GM12872 (cell line): ENCODE results near the gene DNAJB2.

Source experiments
- TF ChIP-seq, protein P1 (sequence below): IDR thresholded peaks from 3 replicates; pipeline ENCODE4 v1.5.1; 2011; ENCODE audit warnings: low read depth, mild to moderate bottlenecking, low read length, moderate library complexity; ENCODE audit not compliant: insufficient read depth

DNAJB2 gene

GRCh38 chr2:219300022-219300421 is 20.9 kb downstream of the DNAJB2 start:
- TF ChIP-seq, protein P1, sequence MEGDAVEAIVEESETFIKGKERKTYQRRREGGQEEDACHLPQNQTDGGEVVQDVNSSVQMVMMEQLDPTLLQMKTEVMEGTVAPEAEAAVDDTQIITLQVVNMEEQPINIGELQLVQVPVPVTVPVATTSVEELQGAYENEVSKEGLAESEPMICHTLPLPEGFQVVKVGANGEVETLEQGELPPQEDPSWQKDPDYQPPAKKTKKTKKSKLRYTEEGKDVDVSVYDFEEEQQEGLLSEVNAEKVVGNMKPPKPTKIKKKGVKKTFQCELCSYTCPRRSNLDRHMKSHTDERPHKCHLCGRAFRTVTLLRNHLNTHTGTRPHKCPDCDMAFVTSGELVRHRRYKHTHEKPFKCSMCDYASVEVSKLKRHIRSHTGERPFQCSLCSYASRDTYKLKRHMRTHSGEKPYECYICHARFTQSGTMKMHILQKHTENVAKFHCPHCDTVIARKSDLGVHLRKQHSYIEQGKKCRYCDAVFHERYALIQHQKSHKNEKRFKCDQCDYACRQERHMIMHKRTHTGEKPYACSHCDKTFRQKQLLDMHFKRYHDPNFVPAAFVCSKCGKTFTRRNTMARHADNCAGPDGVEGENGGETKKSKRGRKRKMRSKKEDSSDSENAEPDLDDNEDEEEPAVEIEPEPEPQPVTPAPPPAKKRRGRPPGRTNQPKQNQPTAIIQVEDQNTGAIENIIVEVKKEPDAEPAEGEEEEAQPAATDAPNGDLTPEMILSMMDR, result no peak

DNA sequence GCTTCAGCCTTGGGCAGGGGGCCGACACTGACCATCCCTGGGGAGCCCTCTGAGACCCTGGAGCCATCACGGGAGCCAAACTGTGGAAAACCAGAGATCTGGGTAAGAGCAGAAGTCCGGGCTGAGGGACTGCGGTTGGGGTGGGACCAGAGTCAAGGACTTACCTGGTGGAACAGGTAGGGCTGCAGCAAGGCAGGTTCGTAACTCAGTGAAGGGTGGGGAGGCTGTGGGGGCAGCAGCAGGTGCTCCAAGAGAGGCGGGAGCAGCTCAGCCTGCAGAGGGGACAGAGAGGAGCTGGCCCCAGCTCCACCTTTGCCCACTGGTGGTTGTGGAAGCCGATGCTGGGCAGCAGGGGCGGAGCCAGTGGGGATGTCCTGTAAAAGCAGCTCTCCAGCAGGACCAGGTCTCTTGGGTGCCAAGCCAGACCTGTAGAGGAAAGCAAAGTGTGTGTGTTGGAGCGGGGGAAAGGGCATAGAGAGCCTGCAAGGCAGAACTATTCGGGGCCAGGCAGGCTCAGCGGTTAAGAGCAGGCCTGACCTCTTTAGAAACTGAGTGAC is 23.3 kb downstream of the DNAJB2 start:
- TF ChIP-seq, protein P1, result no peak

DNA sequence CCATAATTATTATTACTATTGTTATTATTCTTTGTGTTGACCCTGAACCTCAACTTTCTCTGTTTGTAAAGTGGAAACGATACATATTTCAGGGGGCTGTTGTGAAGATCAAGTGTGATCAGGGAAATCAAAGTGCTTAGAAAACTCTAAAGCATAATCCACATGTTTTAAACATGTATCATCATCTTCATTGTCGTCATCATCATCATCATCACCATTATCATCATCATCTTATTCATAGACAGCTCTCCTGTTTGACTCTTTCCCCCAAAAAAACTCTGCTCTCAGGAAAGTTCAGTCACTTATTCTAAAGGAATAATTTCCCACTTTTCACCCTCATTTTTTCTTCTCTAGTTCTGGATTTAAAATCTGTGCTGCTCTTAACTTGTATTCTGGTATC is 25.1 kb downstream of the DNAJB2 start:
- TF ChIP-seq, protein P1, result no peak

DNA sequence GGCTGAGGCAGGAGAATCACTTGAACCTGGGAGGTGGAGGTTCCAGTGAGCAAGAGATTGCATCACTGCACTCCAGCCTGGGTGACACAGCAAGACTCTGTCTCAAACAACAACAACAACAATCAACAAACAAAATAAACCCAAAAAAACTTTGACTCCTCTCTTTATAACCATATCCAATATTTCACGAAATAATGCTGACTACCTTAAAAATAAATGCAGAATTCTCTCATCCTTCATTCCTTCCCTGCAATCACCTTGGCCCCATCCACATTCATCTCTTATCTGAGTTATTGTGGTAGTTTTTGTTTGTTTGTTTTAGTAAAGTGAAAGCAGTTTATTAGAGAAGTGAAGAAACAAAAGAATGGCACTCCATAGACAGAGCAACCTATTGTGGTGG is 26.9 kb downstream of the DNAJB2 start:
- TF ChIP-seq, protein P1, result no peak

DNA sequence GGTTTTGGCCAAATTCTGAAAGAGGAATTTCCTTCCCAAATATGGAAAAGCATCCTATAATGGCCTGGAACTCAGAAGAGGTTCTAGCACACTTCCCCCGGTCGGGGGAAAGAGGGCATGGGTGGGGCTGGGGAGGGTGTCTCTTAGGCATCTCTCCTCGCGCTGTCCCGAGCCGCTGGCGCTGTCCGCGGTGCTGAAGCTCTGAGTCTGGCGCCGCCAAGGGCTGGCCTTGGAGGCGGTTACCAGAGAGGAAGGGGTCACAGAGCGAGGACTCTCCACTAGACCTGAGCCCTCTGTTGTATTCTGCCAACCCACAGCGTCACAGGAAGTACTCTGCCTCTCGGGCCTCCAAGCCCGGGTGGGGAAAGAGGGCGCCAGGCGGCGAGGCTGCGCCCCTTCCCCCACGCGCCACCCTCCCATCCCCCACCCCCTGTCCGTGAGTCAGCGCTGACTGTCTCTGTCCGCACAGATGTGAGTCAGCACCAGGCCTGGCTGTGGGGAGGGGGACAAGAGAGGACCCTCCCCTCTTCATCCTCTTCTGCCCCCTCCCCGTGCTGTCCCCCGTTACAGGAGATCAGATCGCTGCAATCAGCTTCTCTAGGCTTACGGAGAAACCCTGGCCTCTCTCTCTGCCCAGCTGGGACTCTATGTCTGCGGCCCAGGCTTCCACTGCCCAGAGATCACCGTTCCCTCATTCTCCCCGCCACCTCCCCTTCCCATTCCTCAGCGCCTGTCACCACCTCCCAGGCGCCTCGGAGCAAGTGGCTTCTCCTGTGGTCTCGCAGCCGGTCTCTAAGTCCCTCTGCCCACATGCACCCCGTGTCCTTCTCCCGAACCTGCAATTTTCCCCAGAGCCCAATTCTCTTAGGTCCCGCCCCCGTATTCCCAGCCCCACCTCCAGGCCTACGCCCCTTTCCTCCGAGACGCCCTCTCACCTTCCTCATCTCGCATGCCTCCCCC is 29.3 kb downstream of the DNAJB2 start:
- TF ChIP-seq, protein P1, result no peak

DNA sequence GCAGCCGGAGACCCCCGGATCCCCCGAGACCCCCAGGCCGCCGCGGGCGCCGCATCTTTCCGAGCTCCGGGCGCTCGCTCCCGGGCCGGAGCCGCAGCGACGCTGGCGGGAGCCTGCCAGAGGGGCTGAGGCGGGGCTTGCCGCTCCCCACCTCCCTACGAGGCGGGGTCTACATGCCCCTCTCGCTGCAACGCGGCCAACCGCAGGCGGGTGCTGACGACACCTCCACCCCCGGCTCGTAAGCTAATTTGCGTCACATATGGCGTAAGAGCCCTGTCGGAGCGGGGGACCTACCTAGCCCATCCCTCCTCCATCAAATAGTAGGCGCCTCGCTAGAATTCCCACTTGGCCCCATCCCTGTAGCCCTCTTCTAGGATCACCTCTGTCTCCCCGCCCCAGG is 30.1 kb downstream of the DNAJB2 start, which contains the start of gene PTPRN:
Gene PTPRN, minus strand, starts transcription at position 124 of the 400 bp plus-strand sequence. Its CDS starts 69 bp downstream, at position 55.
- TF ChIP-seq, protein P1, result no peak

DNA sequence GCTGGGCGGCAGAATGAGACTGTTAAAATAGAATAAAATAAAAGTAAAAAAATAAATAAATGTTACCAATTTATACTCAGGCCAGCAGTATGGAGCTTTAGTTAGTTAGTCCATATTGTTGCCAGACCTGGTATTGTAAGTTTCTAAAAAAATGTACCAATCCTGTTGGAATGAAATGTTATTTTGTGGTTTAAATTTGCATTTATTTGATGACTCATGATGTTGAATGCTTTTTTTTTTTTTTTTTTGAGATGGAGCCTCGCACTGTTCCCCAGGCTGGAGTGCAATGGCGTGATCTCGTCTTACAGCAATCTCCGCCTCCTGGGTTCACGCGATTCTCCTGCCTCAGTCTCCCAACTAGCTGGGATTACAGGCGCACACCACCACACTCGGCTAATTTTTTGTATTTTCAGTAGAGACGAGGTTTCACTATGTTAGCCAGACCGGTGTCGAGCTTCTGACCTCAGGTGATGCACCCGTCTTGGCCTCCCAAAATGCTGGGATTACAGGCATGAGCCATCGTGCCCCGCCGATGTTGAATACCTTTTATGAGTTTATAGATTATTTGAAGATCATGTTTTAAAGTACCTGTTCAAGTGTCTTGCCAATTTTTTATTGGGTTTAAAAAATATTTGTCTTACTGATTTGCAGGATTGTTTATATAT is 35.8 kb downstream of the DNAJB2 start:
- TF ChIP-seq, protein P1, result no peak
